ENCODE results near the gene EIF4G2. TPM values are rescaled to one million over a fixed set of nuclear protein-coding genes. Genes with fewer than 3 reads are reported as not detected.
A peak's percentile ranks its signal among the peaks of the same experiment; 100 is the strongest.

Gene EIF4G2
- total and polyA plus RNA-seq, 2 experiments from 2014 or later = 503 to 638 TPM

- H2AFZ ChIP-seq = no peak overlapping the region
- no peaks in the 10 kb centered on the region for H3K27me3 ChIP-seq
- H3K4me3 ChIP-seq = no peak overlapping the region
- no peak for TF ChIP-seq EZH2phosphoT487 (IDR thresholded peaks at IDR 0.05; ENCODE audit: low read depth, severe bottlenecking, unreplicated experiment)
- TF ChIP-seq CTCF (IDR thresholded peaks at IDR 0.05; ENCODE audit: poor library complexity) = no peak
- no peak for TF ChIP-seq EZH2 (IDR thresholded peaks at IDR 0.05; ENCODE audit: borderline replicate concordance)
- no peaks in the 10 kb centered on the region for H3K36me3 ChIP-seq (replicated peaks; ENCODE audit: insufficient read depth, low read depth)
- no peak overlapping the region for H3K27ac ChIP-seq
- H4K20me1 ChIP-seq (ENCODE audit: insufficient read depth, poor library complexity, severe bottlenecking) = no peaks in the 10 kb centered on the region
- no peak overlapping the region for H3K4me2 ChIP-seq
- H3K79me2 ChIP-seq = no peaks in the 10 kb centered on the region
- DNase-seq (ENCODE audit: low spot score) = no peak
- no peaks in the 10 kb centered on the region for H3K9me2 ChIP-seq (replicated peaks; ENCODE audit: insufficient read depth)
- H3K9me3 ChIP-seq (ENCODE audit: low read depth) = no peaks in the 10 kb centered on the region
- H3K4me1 ChIP-seq (ENCODE audit: insufficient read depth) = no peaks in the 10 kb centered on the region
- 43% methylated on average over 10 of the region's 10 CpGs for WGBS (ENCODE audit: low lambda C conversion rate, missing lambda C conversion rate)
These were observed 24.2 kb downstream of the EIF4G2 start for GRCh38 chr11:10784232-10785145.

- no peak for DNase-seq (ENCODE audit: low spot score)
- peaks cover 10% of the 10 kb centered on the region for H3K4me1 ChIP-seq (ENCODE audit: insufficient read depth)
- WGBS (ENCODE audit: low lambda C conversion rate, missing lambda C conversion rate) = 87% methylated on average over 2 of the region's 2 CpGs
- no peak overlapping the region for H3K4me2 ChIP-seq
- no peaks in the 10 kb centered on the region for H3K36me3 ChIP-seq (replicated peaks; ENCODE audit: insufficient read depth, low read depth)
- H3K9me3 ChIP-seq (ENCODE audit: low read depth) = no peaks in the 10 kb centered on the region
- no peak overlapping the region for H2AFZ ChIP-seq
- H3K4me3 ChIP-seq = no peak overlapping the region
- H3K79me2 ChIP-seq = no peaks in the 10 kb centered on the region
- H4K20me1 ChIP-seq (ENCODE audit: insufficient read depth, poor library complexity, severe bottlenecking) = no peaks in the 10 kb centered on the region
- no peaks in the 10 kb centered on the region for H3K9me2 ChIP-seq (replicated peaks; ENCODE audit: insufficient read depth)
- H3K27me3 ChIP-seq = no peaks in the 10 kb centered on the region
- H3K27ac ChIP-seq = no peak overlapping the region
- TF ChIP-seq EZH2 (IDR thresholded peaks at IDR 0.05; ENCODE audit: borderline replicate concordance) = no peak
- no peak for TF ChIP-seq CTCF (IDR thresholded peaks at IDR 0.05; ENCODE audit: poor library complexity)
- no peak for TF ChIP-seq EZH2phosphoT487 (IDR thresholded peaks at IDR 0.05; ENCODE audit: low read depth, severe bottlenecking, unreplicated experiment)
These were observed 28.7 kb downstream of the EIF4G2 start for GRCh38 chr11:10780040-10780439.

GRCh38 chr11:10779086-10779485 is 29.6 kb downstream of the EIF4G2 start:
- no peak for DNase-seq (ENCODE audit: low spot score)
- H3K4me1 ChIP-seq (ENCODE audit: insufficient read depth) = peaks cover 10% of the 10 kb centered on the region
- no peak overlapping the region for H3K4me3 ChIP-seq
- TF ChIP-seq CTCF (IDR thresholded peaks at IDR 0.05; ENCODE audit: poor library complexity) = no peak
- no peak for TF ChIP-seq EZH2phosphoT487 (IDR thresholded peaks at IDR 0.05; ENCODE audit: low read depth, severe bottlenecking, unreplicated experiment)
- no peak for TF ChIP-seq EZH2 (IDR thresholded peaks at IDR 0.05; ENCODE audit: borderline replicate concordance)
- 74% methylated on average over 1 of the region's 1 CpG for WGBS (ENCODE audit: low lambda C conversion rate, missing lambda C conversion rate)
- H3K27ac ChIP-seq = peak overlapping the region; percentile 83
- no peaks in the 10 kb centered on the region for H3K9me2 ChIP-seq (replicated peaks; ENCODE audit: insufficient read depth)
- H3K79me2 ChIP-seq = no peaks in the 10 kb centered on the region
- H2AFZ ChIP-seq = no peak overlapping the region
- H3K9me3 ChIP-seq (ENCODE audit: low read depth) = no peaks in the 10 kb centered on the region
- H3K4me2 ChIP-seq = peak overlapping the region; percentile 45
- no peaks in the 10 kb centered on the region for H3K27me3 ChIP-seq
- H4K20me1 ChIP-seq (ENCODE audit: insufficient read depth, poor library complexity, severe bottlenecking) = no peaks in the 10 kb centered on the region
- H3K36me3 ChIP-seq (replicated peaks; ENCODE audit: insufficient read depth, low read depth) = no peaks in the 10 kb centered on the region
